Calu3 (cell line): ENCODE data around the gene ADCY5. TPM values are rescaled to one million over a fixed set of nuclear protein-coding genes. Genes with fewer than 3 reads are reported as not detected.

Source experiments
- BruUV-seq: library from RNA; stranded (reverse); fragments of 400-500 nt; replicated peaks from 2 replicates; lab custom pipeline; 2021; lab: Mats Ljungman, UMichigan
- CTCF ChIA-PET: fragments of 300-600 bp; sonication (Branson Sonifier 250); formaldehyde crosslinking; loops from one replicate; lab custom pipeline; 2022; ENCODE audit warnings: antibody characterized with exemption; lab: Charles Lee
- DNase-seq: peaks from one replicate; pipeline ENCODE4 v3.0.0; 2022
- H3K27ac Mint-ChIP-seq: one replicate; pipeline ENCODE4 v1.8.0; 2022; ENCODE audit warnings: mixed read lengths; ENCODE audit not compliant: unreplicated experiment
- H3K27me3 Mint-ChIP-seq: one replicate; pipeline ENCODE4 v1.8.0; 2022; ENCODE audit warnings: mixed read lengths; ENCODE audit not compliant: unreplicated experiment
- H3K36me3 Mint-ChIP-seq: one replicate; pipeline ENCODE4 v1.8.0; 2022; ENCODE audit warnings: mild to moderate bottlenecking, moderate library complexity, mixed read lengths; ENCODE audit not compliant: insufficient read depth, unreplicated experiment
- H3K4me1 Mint-ChIP-seq: one replicate; pipeline ENCODE4 v1.8.0; 2022; ENCODE audit warnings: mild to moderate bottlenecking, low read depth, mixed read lengths; ENCODE audit not compliant: unreplicated experiment
- H3K4me3 Mint-ChIP-seq: one replicate; pipeline ENCODE4 v1.8.0; 2022; ENCODE audit warnings: mild to moderate bottlenecking, low read depth, moderate library complexity, mixed read lengths; ENCODE audit not compliant: unreplicated experiment
- H3K9me3 Mint-ChIP-seq: one replicate; pipeline ENCODE4 v1.8.0; 2022; ENCODE audit warnings: low read depth, mixed read lengths; ENCODE audit not compliant: unreplicated experiment
- CTCF ChIP-seq: fragments of 200-600 bp; IDR thresholded peaks from one replicate; pipeline ENCODE4 v1.8.0; 2022; ENCODE audit warnings: antibody characterized with exemption; ENCODE audit not compliant: unreplicated experiment
- intact Hi-C: fragments of 100-400 bp; cut with micrococcal nuclease; formaldehyde crosslinking; loops from one replicate; pipeline ENCODE4 v1.10.0; 2022; ENCODE audit not compliant: unreplicated experiment
- total RNA-seq: library from RNA; stranded (reverse); gene quantifications from 2 replicates; pipeline ENCODE4 v1.2.3, GENCODE V29; 2022

The ADCY5 gene
- total RNA-seq, 1 experiment from 2014 or later, result 2.5 TPM

- DNase-seq, result no peak
- Mint-ChIP-seq H3K4me3 (no peak overlapping the region), H3K27me3 (peaks cover 17% of the 10 kb centered on the region), H3K4me1 (peaks cover 29% of the 10 kb centered on the region), H3K27ac (no peak overlapping the region), H3K36me3 (no peaks in the 10 kb centered on the region), H3K9me3 (no peaks in the 10 kb centered on the region)
- no peak for TF ChIP-seq CTCF
- intact Hi-C loops, result no loop called here
- no TSS peak for BruUV-seq
- CTCF ChIA-PET, result no interaction called here
Observed at GRCh38 chr3:123383091-123384053, 65.5 kb downstream of the ADCY5 start.

- H3K27me3 Mint-ChIP-seq, result peaks cover 30% of the 10 kb centered on the region
- no TSS peak for BruUV-seq
- intact Hi-C loops, result no loop called here
- CTCF ChIA-PET, result no interaction called here
- TF ChIP-seq CTCF, result no peak
- no peaks in the 10 kb centered on the region for H3K36me3 Mint-ChIP-seq
- DNase-seq, result no peak
- peaks cover 16% of the 10 kb centered on the region for H3K4me1 Mint-ChIP-seq
- no peaks in the 10 kb centered on the region for H3K9me3 Mint-ChIP-seq
- H3K27ac Mint-ChIP-seq, result no peak overlapping the region
- H3K4me3 Mint-ChIP-seq, result no peak overlapping the region
Observed at GRCh38 chr3:123380261-123380660, 68.6 kb downstream of the ADCY5 start.

- CTCF ChIA-PET, result no interaction called here
- DNase-seq, result no peak
- intact Hi-C loops, result no loop called here
- peaks cover 8% of the 10 kb centered on the region for H3K4me1 Mint-ChIP-seq
- BruUV-seq, result no TSS peak
- H3K27ac Mint-ChIP-seq, result no peak overlapping the region
- no peaks in the 10 kb centered on the region for H3K9me3 Mint-ChIP-seq
- no peak overlapping the region for H3K4me3 Mint-ChIP-seq
- H3K36me3 Mint-ChIP-seq, result no peaks in the 10 kb centered on the region
- peaks cover 40% of the 10 kb centered on the region for H3K27me3 Mint-ChIP-seq
- no peak for TF ChIP-seq CTCF
Observed at GRCh38 chr3:123379041-123379830, 69.7 kb downstream of the ADCY5 start.

- no peak overlapping the region for H3K27ac Mint-ChIP-seq
- peaks cover 48% of the 10 kb centered on the region for H3K27me3 Mint-ChIP-seq
- intact Hi-C loops, result no loop called here
- no peaks in the 10 kb centered on the region for H3K36me3 Mint-ChIP-seq
- no peak for DNase-seq
- CTCF ChIA-PET, result interaction anchor here (1.0 kb wide), 1 partner anchor 18 kb away, joined by 4 read pairs; no protein-coding TSS in a partner anchor
- peaks cover under 1% of the 10 kb centered on the region for H3K4me1 Mint-ChIP-seq
- H3K9me3 Mint-ChIP-seq, result no peaks in the 10 kb centered on the region
- H3K4me3 Mint-ChIP-seq, result no peak overlapping the region
- TF ChIP-seq CTCF, result no peak
- no TSS peak for BruUV-seq
Observed at GRCh38 chr3:123378409-123378915, 70.4 kb downstream of the ADCY5 start.
